BLaER1 (cell line): ENCODE results near the gene CD3G.

Experiments
- H3K27ac ChIP-seq: shearing (Covaris generic); formaldehyde crosslinking; 2 replicates; pipeline ENCODE4 v1.8.1; 2022
- H3K27me3 ChIP-seq: shearing (Covaris generic); formaldehyde crosslinking; 2 replicates; pipeline ENCODE4 v1.8.1; 2022
- H3K36me3 ChIP-seq: shearing (Covaris generic); formaldehyde crosslinking; 2 replicates; pipeline ENCODE4 v1.8.1; 2022
- H3K4me1 ChIP-seq: shearing (Covaris generic); formaldehyde crosslinking; 2 replicates; pipeline ENCODE4 v1.8.1; 2022
- H3K4me2 ChIP-seq: shearing (Covaris generic); formaldehyde crosslinking; 2 replicates; pipeline ENCODE4 v1.8.1; 2022
- H3K4me3 ChIP-seq: shearing (Covaris generic); formaldehyde crosslinking; 2 replicates; pipeline ENCODE4 v1.8.1; 2022
- H3K9ac ChIP-seq: shearing (Covaris generic); formaldehyde crosslinking; 2 replicates; pipeline ENCODE4 v1.8.1; 2022
- H3K9me3 ChIP-seq: shearing (Covaris generic); formaldehyde crosslinking; 2 replicates; pipeline ENCODE4 v1.8.1; 2022
- H4K20me1 ChIP-seq: shearing (Covaris generic); formaldehyde crosslinking; 2 replicates; pipeline ENCODE4 v1.8.1; 2022
- Cebpa-rat ChIP-seq: shearing (Covaris generic); IDR thresholded peaks from 2 replicates; pipeline ENCODE4 v1.8.1; 2022

The CD3G gene

DNA sequence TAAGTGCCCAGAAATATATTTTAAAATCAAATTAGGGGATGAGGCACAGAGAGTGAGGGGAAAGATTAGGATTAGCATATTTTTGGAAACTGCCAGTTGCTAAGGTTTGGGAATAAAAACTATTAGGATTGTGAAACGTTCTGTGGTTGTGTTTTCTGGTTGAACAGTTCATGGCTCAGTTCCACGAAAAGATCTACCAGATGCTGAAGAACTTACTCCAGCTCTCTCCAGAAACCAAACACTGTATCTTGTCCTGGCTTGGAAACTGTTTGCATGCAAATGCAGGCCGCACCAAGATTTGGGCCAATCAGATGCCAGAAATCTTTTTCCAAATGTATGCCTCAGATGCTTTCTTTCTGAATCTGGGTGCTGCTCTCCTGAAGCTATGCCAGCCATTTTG lies 30.6 kb downstream of the CD3G start:
- H3K9ac ChIP-seq, result no peak overlapping the region
- H3K4me2 ChIP-seq, result no peak overlapping the region
- no peak for TF ChIP-seq Cebpa-rat
- H3K4me1 ChIP-seq, result no peaks in the 10 kb centered on the region
- no peaks in the 10 kb centered on the region for H3K9me3 ChIP-seq
- H3K4me3 ChIP-seq, result no peak overlapping the region
- H3K36me3 ChIP-seq, result peaks cover 97% of the 10 kb centered on the region
- H3K27me3 ChIP-seq, result no peaks in the 10 kb centered on the region
- no peaks in the 10 kb centered on the region for H4K20me1 ChIP-seq
- no peak overlapping the region for H3K27ac ChIP-seq

DNA sequence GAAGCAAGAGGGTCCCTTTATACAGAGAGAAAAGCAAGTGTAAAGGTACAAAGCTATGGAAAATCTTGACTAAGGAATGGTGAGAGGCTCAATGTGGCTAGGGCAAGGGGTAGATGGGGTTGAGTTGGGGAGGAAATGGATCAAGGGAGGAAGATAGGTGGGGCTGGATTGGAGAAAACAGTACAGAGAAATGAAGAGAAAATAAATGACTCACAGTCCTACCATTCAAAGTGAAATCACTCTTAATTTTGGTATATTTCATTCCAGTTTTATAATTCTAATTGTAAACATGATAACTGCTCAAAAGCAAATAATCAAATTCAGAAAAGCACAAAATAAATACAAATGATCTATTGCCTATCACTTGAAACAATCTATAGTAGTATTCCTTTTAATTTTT lies 31.8 kb downstream of the CD3G start:
- H3K27me3 ChIP-seq, result no peaks in the 10 kb centered on the region
- H3K4me2 ChIP-seq, result no peak overlapping the region
- H3K4me3 ChIP-seq, result no peak overlapping the region
- H3K9me3 ChIP-seq, result no peaks in the 10 kb centered on the region
- H3K27ac ChIP-seq, result no peak overlapping the region
- H3K36me3 ChIP-seq, result peaks cover 97% of the 10 kb centered on the region
- no peak for TF ChIP-seq Cebpa-rat
- H4K20me1 ChIP-seq, result no peaks in the 10 kb centered on the region
- no peaks in the 10 kb centered on the region for H3K4me1 ChIP-seq
- H3K9ac ChIP-seq, result no peak overlapping the region

DNA sequence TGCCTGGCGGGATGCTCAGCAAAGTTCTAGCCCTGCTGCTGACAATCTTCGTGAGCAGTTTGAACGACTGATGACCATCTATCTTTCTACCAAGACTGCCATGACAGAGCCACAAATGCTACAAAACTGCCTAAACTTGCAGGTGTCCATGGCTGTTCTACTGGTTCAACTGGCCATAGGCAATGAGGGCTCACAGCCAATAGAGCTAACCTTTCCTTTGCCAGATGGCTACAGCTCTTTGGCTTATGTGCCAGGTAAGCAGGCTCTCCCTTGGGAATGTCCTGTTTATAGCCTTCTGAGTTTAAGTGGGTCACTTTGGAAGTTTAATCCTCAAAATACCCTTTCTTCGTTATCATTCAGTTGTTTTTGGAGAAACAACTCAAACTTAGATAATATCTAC lies 35.4 kb downstream of the CD3G start:
- Histone ChIP-seq H3K36me3 (peaks cover 97% of the 10 kb centered on the region), H3K9ac (no peak overlapping the region)

DNA sequence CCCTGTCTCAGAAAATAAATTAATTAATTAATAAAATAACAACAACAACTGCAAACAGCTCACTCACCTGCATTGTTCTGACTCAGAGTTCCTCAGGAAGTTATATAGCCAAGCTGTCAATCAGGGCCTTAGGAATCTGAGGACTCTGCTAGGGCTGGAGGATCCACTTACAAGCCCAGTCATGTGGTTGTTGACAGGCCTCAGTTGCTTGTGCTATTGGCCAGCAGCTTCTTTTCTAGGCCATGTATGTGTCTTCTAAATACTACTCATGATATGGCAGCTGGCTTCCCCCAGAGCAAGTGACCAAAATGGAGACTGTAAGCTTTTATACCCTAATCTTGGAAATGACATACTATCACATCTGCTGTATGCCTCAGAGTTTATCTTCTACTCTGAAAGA lies 36.4 kb downstream of the CD3G start:
- TF ChIP-seq Cebpa-rat, result no peak
- no peak overlapping the region for H3K27ac ChIP-seq
- no peaks in the 10 kb centered on the region for H3K4me1 ChIP-seq
- H3K9me3 ChIP-seq, result no peaks in the 10 kb centered on the region
- H3K9ac ChIP-seq, result no peak overlapping the region
- H3K27me3 ChIP-seq, result no peaks in the 10 kb centered on the region
- peaks cover 97% of the 10 kb centered on the region for H3K36me3 ChIP-seq
- H3K4me3 ChIP-seq, result no peak overlapping the region
- H4K20me1 ChIP-seq, result no peaks in the 10 kb centered on the region
- H3K4me2 ChIP-seq, result no peak overlapping the region

More for the DNA sequence above, 35.4 kb downstream of the CD3G start:
- H3K4me3 ChIP-seq, result no peak overlapping the region
- no peaks in the 10 kb centered on the region for H3K27me3 ChIP-seq
- no peak overlapping the region for H3K4me2 ChIP-seq
- no peaks in the 10 kb centered on the region for H3K4me1 ChIP-seq
- no peak overlapping the region for H3K27ac ChIP-seq
- H3K9me3 ChIP-seq, result no peaks in the 10 kb centered on the region
- no peak for TF ChIP-seq Cebpa-rat
- no peaks in the 10 kb centered on the region for H4K20me1 ChIP-seq

DNA sequence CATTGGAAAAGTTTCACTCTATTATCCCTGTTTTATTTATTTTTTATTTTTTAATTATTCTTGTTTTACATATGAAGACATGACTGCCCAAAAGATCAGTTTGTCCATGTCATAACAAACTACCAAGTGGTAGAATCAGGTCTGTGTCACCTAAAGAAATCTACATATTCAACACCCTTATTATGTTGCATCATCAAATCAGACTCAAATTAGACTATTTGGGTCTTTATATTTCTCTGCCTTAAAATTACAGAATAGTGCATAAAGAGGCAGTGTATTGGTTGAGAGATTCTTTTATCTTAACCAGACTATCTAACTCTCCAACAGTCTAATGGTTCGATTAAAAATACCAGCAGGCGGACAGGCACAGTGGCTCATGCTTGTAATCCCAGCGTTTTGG lies 38.8 kb downstream of the CD3G start:
- Histone ChIP-seq H3K4me2 (no peak overlapping the region), H3K9me3 (no peaks in the 10 kb centered on the region), H3K4me1 (no peaks in the 10 kb centered on the region), H3K27me3 (no peaks in the 10 kb centered on the region), H3K9ac (no peak overlapping the region), H3K27ac (no peak overlapping the region), H3K4me3 (no peak overlapping the region), H3K36me3 (peaks cover 98% of the 10 kb centered on the region), H4K20me1 (no peaks in the 10 kb centered on the region)
- no peak for TF ChIP-seq Cebpa-rat

DNA sequence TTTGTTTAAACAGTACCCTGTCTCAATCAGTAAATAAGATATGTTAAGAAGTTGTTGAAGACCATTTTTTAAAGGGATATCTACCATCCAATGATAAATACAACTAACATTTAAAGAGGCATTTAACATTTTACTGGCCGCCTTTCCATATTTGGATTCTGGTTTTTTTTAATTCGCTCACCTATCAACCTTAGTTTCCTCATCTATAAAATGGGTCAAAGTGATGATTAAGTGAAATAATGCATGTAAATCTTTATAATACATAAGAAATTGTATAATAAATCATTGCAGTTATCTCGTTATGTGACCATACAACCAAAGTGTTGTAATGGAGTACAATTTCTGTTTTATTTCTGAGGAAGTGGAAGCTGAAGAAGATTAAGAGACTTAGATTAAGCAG lies 39.5 kb downstream of the CD3G start:
- no peaks in the 10 kb centered on the region for H3K27me3 ChIP-seq
- no peaks in the 10 kb centered on the region for H4K20me1 ChIP-seq
- H3K4me2 ChIP-seq, result no peak overlapping the region
- no peak for TF ChIP-seq Cebpa-rat
- no peak overlapping the region for H3K4me3 ChIP-seq
- H3K36me3 ChIP-seq, result peaks cover 98% of the 10 kb centered on the region
- no peaks in the 10 kb centered on the region for H3K4me1 ChIP-seq
- no peak overlapping the region for H3K9ac ChIP-seq
- no peak overlapping the region for H3K27ac ChIP-seq
- no peaks in the 10 kb centered on the region for H3K9me3 ChIP-seq

DNA sequence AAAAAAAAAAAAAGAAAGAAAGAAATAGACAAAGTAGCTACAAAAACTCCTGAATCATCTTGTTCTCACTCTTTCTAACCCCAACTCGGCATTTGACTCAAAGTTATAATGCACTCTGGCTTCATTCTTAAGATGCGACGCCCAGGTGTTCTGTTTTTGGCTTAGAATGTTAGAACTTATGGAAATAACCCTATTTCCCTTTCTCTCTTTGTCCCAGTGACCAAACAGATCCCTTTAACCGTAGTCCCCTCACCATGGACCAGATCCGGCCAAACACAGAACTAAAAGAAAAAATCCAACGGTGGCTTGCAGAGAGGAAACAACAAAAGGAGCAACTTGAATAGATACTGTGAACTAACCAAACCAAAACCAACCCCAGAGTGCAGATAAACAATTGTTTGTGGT lies 52.0 kb downstream of the CD3G start:
- Histone ChIP-seq H4K20me1 (no peaks in the 10 kb centered on the region), H3K27ac (no peak overlapping the region), H3K9ac (no peak overlapping the region), H3K9me3 (no peaks in the 10 kb centered on the region), H3K36me3 (peaks cover 85% of the 10 kb centered on the region), H3K4me1 (peaks cover 9% of the 10 kb centered on the region), H3K4me3 (no peak overlapping the region), H3K4me2 (no peak overlapping the region), H3K27me3 (no peaks in the 10 kb centered on the region)
- TF ChIP-seq Cebpa-rat, result no peak

DNA sequence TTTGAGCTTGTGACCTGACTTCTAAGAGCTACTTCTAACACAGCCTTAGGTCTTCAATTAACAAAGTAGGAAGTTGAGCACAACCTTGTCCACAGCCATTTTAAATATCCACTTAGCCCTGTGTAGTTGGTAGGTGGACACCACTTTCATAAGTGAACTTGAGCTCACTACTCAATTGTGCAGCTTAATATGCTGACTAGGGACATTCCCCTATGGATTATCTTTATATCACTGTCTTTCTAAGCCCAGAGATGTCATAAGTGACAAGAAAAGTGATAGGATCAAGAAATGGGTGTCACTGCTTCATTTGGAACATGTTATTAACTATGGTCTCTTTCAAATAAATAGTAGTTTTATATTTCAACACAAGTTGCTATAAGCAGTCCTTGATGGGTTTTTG lies 53.3 kb downstream of the CD3G start:
- H3K9me3 ChIP-seq, result no peaks in the 10 kb centered on the region
- H3K4me1 ChIP-seq, result peaks cover 11% of the 10 kb centered on the region
- no peaks in the 10 kb centered on the region for H3K27me3 ChIP-seq
- no peak overlapping the region for H3K4me3 ChIP-seq
- H3K36me3 ChIP-seq, result peaks cover 72% of the 10 kb centered on the region
- no peak overlapping the region for H3K9ac ChIP-seq
- no peak overlapping the region for H3K27ac ChIP-seq
- H3K4me2 ChIP-seq, result no peak overlapping the region
- TF ChIP-seq Cebpa-rat, result no peak
- H4K20me1 ChIP-seq, result peaks cover 9% of the 10 kb centered on the region

DNA sequence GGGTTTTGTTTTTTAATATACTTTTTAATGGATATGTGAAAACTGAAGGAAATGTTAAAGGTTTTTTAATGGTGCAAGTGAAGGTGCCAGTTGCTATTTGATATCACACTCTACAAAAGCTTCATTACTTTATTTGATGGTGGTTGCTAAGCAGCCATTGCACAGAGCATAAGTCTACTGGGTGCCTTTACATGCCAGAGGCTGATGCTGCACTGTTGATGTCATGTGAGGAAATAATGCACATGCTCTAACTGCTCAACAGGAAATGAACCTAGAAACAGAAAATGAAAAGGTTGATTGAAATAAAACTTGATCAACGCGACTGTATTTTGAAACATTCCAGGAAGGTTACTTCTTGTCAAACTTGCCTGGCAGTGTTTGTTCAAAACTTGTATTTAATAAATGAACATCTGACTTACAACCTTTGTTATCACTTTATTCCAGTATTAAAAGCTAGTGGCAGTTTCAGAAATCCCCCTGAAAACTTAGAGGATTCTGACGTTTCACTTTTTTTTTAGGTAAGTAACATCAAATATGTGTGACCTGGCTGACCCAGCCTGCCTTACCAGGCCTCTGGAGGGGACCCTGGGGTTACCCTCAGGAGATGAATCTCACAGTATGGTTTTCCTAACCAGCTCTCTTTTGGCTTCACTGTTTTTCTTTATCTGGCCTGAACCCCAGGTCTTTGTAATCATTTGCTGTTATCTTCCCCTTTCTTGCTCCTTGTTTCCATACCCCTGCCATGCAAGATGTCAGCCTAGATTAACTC lies 54.8 kb downstream of the CD3G start:
- Histone ChIP-seq H3K27ac (no peak overlapping the region), H3K4me2 (no peak overlapping the region), H3K4me3 (no peak overlapping the region), H3K27me3 (no peaks in the 10 kb centered on the region), H3K36me3 (peaks cover 62% of the 10 kb centered on the region), H4K20me1 (peaks cover 25% of the 10 kb centered on the region), H3K9me3 (no peaks in the 10 kb centered on the region), H3K9ac (no peak overlapping the region), H3K4me1 (peaks cover 26% of the 10 kb centered on the region)
- no peak for TF ChIP-seq Cebpa-rat

DNA sequence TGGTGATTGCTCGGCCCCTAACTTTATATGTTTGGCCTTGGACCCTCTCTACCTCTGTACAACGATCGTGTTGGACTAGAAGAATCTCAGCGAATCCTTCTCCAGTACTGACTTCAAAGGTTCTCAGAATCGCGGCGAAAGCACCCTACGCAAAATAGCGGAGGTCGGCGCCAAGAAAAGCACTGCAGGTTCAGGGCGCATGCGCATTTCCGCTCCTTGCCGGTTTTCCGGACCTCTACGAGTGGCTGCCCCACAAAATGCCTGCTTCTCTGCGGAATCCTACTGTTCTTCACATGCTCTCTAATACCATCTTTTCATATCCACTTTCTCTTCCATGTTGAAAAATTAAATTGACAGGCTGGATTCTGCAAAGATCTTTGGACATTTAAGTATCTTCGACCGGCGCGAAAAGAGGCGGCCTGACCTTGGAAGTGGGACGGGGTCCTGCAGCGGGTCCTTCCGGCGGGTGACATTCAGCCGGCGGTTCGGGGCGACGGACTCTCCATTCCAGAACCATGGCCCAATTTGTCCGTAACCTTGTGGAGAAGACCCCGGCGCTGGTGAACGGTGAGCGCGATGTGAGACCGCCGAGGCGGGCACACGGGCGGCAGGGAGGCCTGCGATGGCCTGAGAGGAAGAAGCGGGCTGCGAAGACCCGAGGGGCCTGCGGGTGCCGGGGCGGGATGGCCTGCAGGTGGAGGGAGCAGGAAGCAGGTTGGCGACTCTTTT lies 57.2 kb downstream of the CD3G start, which contains the start of gene ATP5MG:
Gene ATP5MG, plus strand, starts transcription at position 456 of the 729 bp plus-strand sequence. Its CDS starts 60 bp downstream, at position 516.
- peak within 1 kb of the TSS; percentile 93 for H3K9ac ChIP-seq
- H3K27ac ChIP-seq, result peak within 1 kb of the TSS; percentile 94
- H3K9me3 ChIP-seq, result no peaks in the 10 kb centered on the region
- H3K4me3 ChIP-seq, result peak within 1 kb of the TSS; percentile 92
- no peak for TF ChIP-seq Cebpa-rat
- H3K27me3 ChIP-seq, result no peaks in the 10 kb centered on the region
- peaks cover 49% of the 10 kb centered on the region for H3K4me1 ChIP-seq
- peak within 1 kb of the TSS; percentile 79 for H3K4me2 ChIP-seq
- peaks cover 48% of the 10 kb centered on the region for H4K20me1 ChIP-seq
- H3K36me3 ChIP-seq, result peaks cover 59% of the 10 kb centered on the region
